Pancreas (tissue), 10 donors: ENCODE measurements around the gene CCDC102B. TPM values are rescaled to one million over a fixed set of nuclear protein-coding genes. Genes with fewer than 3 reads are reported as not detected.

ENCODE experiments used
- ATAC-seq, 4 donors: fragments of 200-7000 bp; cut with Tn5 transposase; one replicate each; pipeline versions ENCODE4 v1.8.0 to v1.9.1; 2020; ENCODE audit warnings: mild to moderate bottlenecking in 4 of 4, moderate library complexity in 4 of 4
- DNase-seq, 6 donors: peaks; one replicate each; pipeline ENCODE4 v3.0.0-alpha.2; 2020
- FAIRE-seq: peaks from 2 replicates; lab custom pipeline; 2012; peaks lifted over from hg19 to GRCh38; lab: Jason Lieb, UNC
- H3K27ac ChIP-seq, 4 donors: fragments of 200-600 bp; sonication (generic); 1 replicate in 3 of 4; 2 replicates in 1 of 4; pipeline versions ENCODE4 v1.5.0 to v1.8.0; 2020
- H3K27me3 ChIP-seq, 4 donors: fragments of 200-600 bp; one replicate each; pipeline ENCODE4 v1.8.0; 2021
- H3K36me3 ChIP-seq, 3 donors: fragments of 200-600 bp; sonication (generic) in 1 of 3; one replicate each; pipeline versions ENCODE4 v1.5.0 to v1.8.0; 2020 to 2021
- H3K4me1 ChIP-seq, 3 donors: fragments of 200-600 bp; one replicate each; pipeline ENCODE4 v1.8.0; 2021
- H3K4me3 ChIP-seq, 4 donors: fragments of 200-600 bp; sonication (generic) in 2 of 4; one replicate each; pipeline versions ENCODE4 v1.5.0 to v1.8.0; 2020 to 2021
- H3K9me3 ChIP-seq, 4 donors: fragments of 200-600 bp; one replicate each; pipeline ENCODE4 v1.8.0; 2021
- WGBS, 2 donors: extraction: QIAGEN DNeasy Blood & Tissue Kit; methylation state at CpG; one replicate each; pipeline ENCODE4 v1.1.7; 2013; 5-methylcytosine and 5-hydroxymethylcytosine counted together
- intact Hi-C, 3 donors: fragments of 100-400 bp; cut with DNase I; formaldehyde crosslinking; loops; one replicate each; pipeline versions ENCODE4 v1.11.1 to v1.14.2; 2022
- polyA plus RNA-seq, 2 donors: library from polyadenylated mRNA; stranded (reverse); fragments of 200-250 nt; gene quantifications; one replicate each; pipeline ENCODE4 v1.2.3, GENCODE V29; 2013
- total RNA-seq, 6 donors: library from RNA; stranded (reverse); fragmentation: NEBNext Ultra II Directional in 4 of 6; extraction: Animal tissue kit (Norgen Biotek cat#: 25700) in 4 of 6; gene quantifications; one replicate each; pipeline versions ENCODE4 v1.2.1 to v1.2.4, GENCODE V29; 2021 to 2023
- TF ChIP-seq, protein P1 (sequence below), 4 donors: fragments of 200-600 bp; sonication (generic) in 3 of 4; IDR thresholded peaks; one replicate each; pipeline versions ENCODE4 v1.5.0 to v1.8.0; 2021; ENCODE audit warnings: antibody characterized with exemption in 4 of 4
- donor health status: healthy with polysubstance abuse.
- donor health status: DM: no; HTN: no; CAD: no; lungs with moderate emphysema.
- donor health status: DM: no; HTN: no; CAD: no.
- donor health status: control.
- donor health status: control.
- donor health status: Bipolar disorder and iron deficiency.
- donor health status: DM: yes; HTN: yes; CAD: no.
- donor health status: DM: no; HTN: no; CAD: no.
- donor health status: DM: no; HTN: no; CAD: no.
- donor health status: DM: yes; HTN: yes; CAD: no.

CCDC102B gene
- total and polyA plus RNA-seq, 8 donors: 0.99 to 6.2 (median 1.6) TPM

DNA sequence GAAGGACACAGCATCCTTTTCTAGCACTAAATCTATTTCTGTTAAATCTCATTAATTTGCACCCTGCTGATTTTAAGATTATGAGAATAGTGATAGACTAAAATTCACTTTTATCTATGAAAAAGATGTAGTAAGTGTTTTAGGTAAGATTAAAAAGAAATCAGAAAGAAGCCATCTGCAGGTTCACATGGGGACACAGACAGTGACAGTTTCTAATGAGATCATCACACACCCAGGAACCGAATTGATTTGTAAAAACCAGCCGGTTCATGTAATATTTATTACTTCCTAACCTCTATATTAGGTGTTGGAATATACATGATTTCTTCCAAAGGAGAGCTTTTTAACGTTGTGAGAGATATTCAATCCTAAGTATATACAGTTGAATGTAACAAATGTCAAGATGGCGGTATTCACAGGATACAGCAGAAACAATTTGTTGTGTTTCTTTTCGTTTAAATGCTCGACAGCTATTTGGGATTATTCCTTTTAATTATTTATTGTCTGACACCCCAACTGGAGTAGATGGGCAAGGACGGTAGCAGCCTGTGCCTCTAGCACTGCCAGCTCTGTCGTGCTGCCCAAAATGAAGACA is 223.4 kb downstream of the CCDC102B start:
- DNase-seq: no peak
- TF ChIP-seq, protein P1, sequence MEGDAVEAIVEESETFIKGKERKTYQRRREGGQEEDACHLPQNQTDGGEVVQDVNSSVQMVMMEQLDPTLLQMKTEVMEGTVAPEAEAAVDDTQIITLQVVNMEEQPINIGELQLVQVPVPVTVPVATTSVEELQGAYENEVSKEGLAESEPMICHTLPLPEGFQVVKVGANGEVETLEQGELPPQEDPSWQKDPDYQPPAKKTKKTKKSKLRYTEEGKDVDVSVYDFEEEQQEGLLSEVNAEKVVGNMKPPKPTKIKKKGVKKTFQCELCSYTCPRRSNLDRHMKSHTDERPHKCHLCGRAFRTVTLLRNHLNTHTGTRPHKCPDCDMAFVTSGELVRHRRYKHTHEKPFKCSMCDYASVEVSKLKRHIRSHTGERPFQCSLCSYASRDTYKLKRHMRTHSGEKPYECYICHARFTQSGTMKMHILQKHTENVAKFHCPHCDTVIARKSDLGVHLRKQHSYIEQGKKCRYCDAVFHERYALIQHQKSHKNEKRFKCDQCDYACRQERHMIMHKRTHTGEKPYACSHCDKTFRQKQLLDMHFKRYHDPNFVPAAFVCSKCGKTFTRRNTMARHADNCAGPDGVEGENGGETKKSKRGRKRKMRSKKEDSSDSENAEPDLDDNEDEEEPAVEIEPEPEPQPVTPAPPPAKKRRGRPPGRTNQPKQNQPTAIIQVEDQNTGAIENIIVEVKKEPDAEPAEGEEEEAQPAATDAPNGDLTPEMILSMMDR (IDR thresholded peaks at IDR 0.05): no peak
- Histone ChIP-seq H3K4me1 (no peaks in the 10 kb centered on the region), H3K27ac (no peak overlapping the region), H3K36me3 (no peaks in the 10 kb centered on the region), H3K4me3 (no peak overlapping the region), H3K9me3 (no peaks in the 10 kb centered on the region), H3K27me3 (no peaks in the 10 kb centered on the region)
- no peak for ATAC-seq
- intact Hi-C loops: no loop called here
- no peak for FAIRE-seq
- WGBS, 2 donors: 57 to 66% methylated on average over 8 of the region's 8 CpGs

DNA sequence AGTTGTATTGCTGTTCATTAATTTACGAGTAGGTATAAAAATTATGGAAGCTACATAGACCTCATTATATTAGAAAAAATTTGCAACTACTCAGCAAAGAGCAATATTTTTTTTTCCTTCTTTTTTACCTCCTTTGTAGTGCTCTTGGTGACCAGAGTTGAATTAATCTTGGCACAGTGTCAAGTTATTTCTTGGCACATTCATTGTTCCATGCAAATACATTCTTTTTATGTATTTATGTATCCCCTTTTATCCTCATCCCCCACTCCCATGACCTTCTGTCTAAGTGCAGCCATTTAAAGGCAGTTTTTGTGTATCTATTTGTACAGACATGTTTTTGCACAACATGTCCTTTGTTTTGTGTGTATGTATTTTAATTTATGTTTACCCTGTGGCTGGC is 224.5 kb downstream of the CCDC102B start:
- Histone ChIP-seq H3K36me3 (no peaks in the 10 kb centered on the region), H3K27me3 (no peaks in the 10 kb centered on the region), H3K4me3 (no peak overlapping the region), H3K9me3 (no peaks in the 10 kb centered on the region), H3K27ac (no peak overlapping the region), H3K4me1 (no peaks in the 10 kb centered on the region)
- 44 to 72% methylated on average over 1 of the region's 1 CpG for WGBS, 2 donors
- DNase-seq (no peak), ATAC-seq (no peak), FAIRE-seq (no peak)
- TF ChIP-seq, protein P1 (IDR thresholded peaks at IDR 0.05): no peak
- intact Hi-C loops: no loop called here

DNA sequence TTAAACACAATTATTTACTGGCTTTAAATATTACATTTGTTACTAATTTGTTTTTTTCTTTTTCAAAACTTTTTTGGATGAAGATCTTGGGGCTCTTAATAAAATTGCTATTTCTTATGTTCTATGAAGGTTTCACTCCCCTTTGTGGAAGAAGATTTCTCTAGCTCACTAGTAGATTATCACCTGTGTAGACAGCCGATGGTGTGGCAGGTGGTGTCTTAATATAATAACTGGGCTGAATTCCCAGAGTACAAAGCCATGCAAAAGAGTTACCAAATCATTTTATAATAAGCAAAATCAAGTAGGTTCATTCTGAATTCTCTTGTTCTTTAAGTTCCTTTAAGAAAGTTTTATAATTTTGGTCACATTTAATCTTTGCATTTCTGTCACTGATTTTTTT is 233.7 kb downstream of the CCDC102B start:
- intact Hi-C loops: no loop called here
- no peak for FAIRE-seq
- 62 to 67% methylated on average over 1 of the region's 1 CpG for WGBS, 2 donors
- no peak for DNase-seq
- TF ChIP-seq, protein P1 (IDR thresholded peaks at IDR 0.05): no peak
- no peaks in the 10 kb centered on the region for H3K27me3 ChIP-seq
- H3K4me1 ChIP-seq: no peaks in the 10 kb centered on the region
- no peak overlapping the region for H3K27ac ChIP-seq
- no peak for ATAC-seq
- no peaks in the 10 kb centered on the region for H3K36me3 ChIP-seq
- H3K9me3 ChIP-seq: no peaks in the 10 kb centered on the region
- no peak overlapping the region for H3K4me3 ChIP-seq

DNA sequence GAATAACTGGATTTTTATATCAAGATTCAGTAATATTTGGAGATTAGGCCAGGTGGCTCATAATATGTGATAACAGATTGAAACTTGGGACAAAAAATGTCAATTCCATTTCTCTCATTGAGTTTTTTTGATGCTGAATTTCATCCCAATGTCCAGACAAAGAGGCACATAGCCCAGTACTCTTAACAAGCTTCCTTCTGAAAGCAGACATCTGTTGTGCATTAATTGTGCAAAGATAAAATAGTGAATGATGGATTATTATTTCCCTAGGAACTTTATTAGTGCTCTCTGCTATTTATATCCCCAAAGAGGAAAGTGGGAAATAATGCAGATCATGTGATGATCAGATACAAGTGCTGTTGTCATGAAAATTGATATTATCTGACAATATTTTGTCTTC is 234.1 kb downstream of the CCDC102B start:
- Histone ChIP-seq H3K27ac (no peak overlapping the region), H3K4me3 (no peak overlapping the region), H3K9me3 (no peaks in the 10 kb centered on the region), H3K4me1 (no peaks in the 10 kb centered on the region), H3K36me3 (no peaks in the 10 kb centered on the region), H3K27me3 (no peaks in the 10 kb centered on the region)
- FAIRE-seq (no peak), ATAC-seq (no peak), DNase-seq (no peak)
- intact Hi-C loops: no loop called here
- TF ChIP-seq, protein P1 (IDR thresholded peaks at IDR 0.05): no peak

DNA sequence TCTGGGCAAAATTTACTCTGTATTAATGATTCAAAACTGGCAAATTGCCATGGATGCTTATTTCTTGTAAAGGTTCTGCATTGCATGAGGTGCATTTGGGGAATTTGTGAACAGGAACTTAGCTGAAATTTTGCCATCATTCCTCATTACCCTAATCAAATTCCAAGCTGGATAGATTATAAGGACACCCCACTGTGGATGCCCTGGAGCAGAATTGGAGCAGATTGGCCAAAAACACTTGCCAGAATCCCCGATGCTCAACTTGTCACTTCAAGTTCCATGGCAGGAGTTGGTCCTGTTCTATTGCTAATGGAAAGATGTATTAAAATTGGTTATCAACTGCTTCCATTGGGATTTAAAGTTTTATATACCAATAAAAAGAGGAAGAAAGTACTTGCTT is 237.9 kb downstream of the CCDC102B start:
- intact Hi-C loops: no loop called here
- H3K36me3 ChIP-seq: no peaks in the 10 kb centered on the region
- H3K4me1 ChIP-seq: no peaks in the 10 kb centered on the region
- TF ChIP-seq, protein P1 (IDR thresholded peaks at IDR 0.05): no peak
- 81 to 93% methylated on average over 1 of the region's 1 CpG for WGBS, 2 donors
- no peaks in the 10 kb centered on the region for H3K9me3 ChIP-seq
- ATAC-seq: no peak
- H3K4me3 ChIP-seq: no peak overlapping the region
- no peak overlapping the region for H3K27ac ChIP-seq
- no peak for DNase-seq
- no peak for FAIRE-seq
- no peaks in the 10 kb centered on the region for H3K27me3 ChIP-seq
